IMR-90 (cell line): ENCODE measurements around the gene PRKN. TPM values are rescaled to one million over a fixed set of nuclear protein-coding genes. Genes with fewer than 3 reads are reported as not detected.

Experiments
- ATAC-seq: fragments of 200-7000 bp; cut with Tn5 transposase; 2 replicates; pipeline ENCODE4 v1.9.1; 2020; ENCODE audit warnings: low read depth, mild to moderate bottlenecking, moderate library complexity
- BruUV-seq: library from RNA; stranded (reverse); fragments of 400-500 nt; replicated peaks from 2 replicates; lab custom pipeline; 2021; lab: Mats Ljungman, UMichigan
- CTCF ChIA-PET: fragments of 300-600 bp; formaldehyde crosslinking; extraction: SDS; loops from one replicate; lab custom pipeline; 2021; ENCODE audit warnings: antibody characterized with exemption; lab: Yijun Ruan, JAX
- POLR2A ChIA-PET: fragments of 300-600 bp; sonication (Branson Sonifier 250); formaldehyde crosslinking; loops from one replicate; lab custom pipeline; 2022; ENCODE audit warnings: antibody characterized with exemption; ENCODE audit not compliant: unreplicated experiment; lab: Charles Lee
- DNase-seq: peaks from one replicate; pipeline ENCODE4 v3.0.0; 2013
- H2AFZ ChIP-seq: replicated peaks from 2 replicates; pipeline ENCODE3; 2013; ENCODE audit warnings: low read length, mild to moderate bottlenecking; ENCODE audit not compliant: poor library complexity
- H2AK5ac ChIP-seq: 2 replicates; pipeline ENCODE4 v1.6.1; 2013; ENCODE audit warnings: low read depth, low read length, inconsistent platforms
- H2AK9ac ChIP-seq: replicated peaks from 2 replicates; pipeline ENCODE3; 2013; ENCODE audit warnings: mild to moderate bottlenecking, low read depth, low read length, moderate library complexity; ENCODE audit not compliant: poor library complexity
- H2BK120ac ChIP-seq: 2 replicates; pipeline ENCODE4 v1.6.1; 2013; ENCODE audit warnings: low read depth, low read length, inconsistent platforms
- H2BK15ac ChIP-seq: 3 replicates; pipeline ENCODE4 v1.6.1; 2013; ENCODE audit warnings: low read depth, low read length, inconsistent platforms
- H2BK20ac ChIP-seq: 2 replicates; pipeline ENCODE4 v1.6.1; 2013; ENCODE audit warnings: low read depth, mild to moderate bottlenecking, inconsistent platforms, low read length, moderate library complexity
- H2BK5ac ChIP-seq: 2 replicates; pipeline ENCODE4 v1.6.1; 2013; ENCODE audit warnings: mild to moderate bottlenecking, low read depth, low read length, inconsistent platforms; ENCODE audit not compliant: poor library complexity, severe bottlenecking
- H3K14ac ChIP-seq: replicated peaks from 2 replicates; pipeline ENCODE4 v1.6.1; 2013; ENCODE audit warnings: low read depth, low read length, inconsistent platforms
- H3K18ac ChIP-seq: 2 replicates; pipeline ENCODE4 v1.6.1; 2013; ENCODE audit warnings: low read depth, low read length, control low read depth
- H3K23ac ChIP-seq: 2 replicates; pipeline ENCODE4 v1.6.1; 2013; ENCODE audit warnings: low read depth, low read length, inconsistent platforms
- H3K27ac ChIP-seq: 2 replicates; pipeline ENCODE4 v1.5.1; 2013; ENCODE audit warnings: mild to moderate bottlenecking, control low read depth, low read length; ENCODE audit not compliant: insufficient read depth
- H3K27me3 ChIP-seq: 2 replicates; pipeline ENCODE4 v1.6.1; 2013; ENCODE audit warnings: low read length; ENCODE audit not compliant: control insufficient read depth, insufficient read depth
- H3K36me3 ChIP-seq: 2 replicates; pipeline ENCODE4 v1.6.1; 2013; ENCODE audit warnings: low read length, mixed read lengths; ENCODE audit not compliant: control insufficient read depth, insufficient read depth
- H3K4ac ChIP-seq: 2 replicates; pipeline ENCODE4 v1.6.1; 2013; ENCODE audit warnings: low read depth, low read length, inconsistent platforms
- H3K4me1 ChIP-seq: 2 replicates; pipeline ENCODE4 v1.6.1; 2013; ENCODE audit warnings: low read length, mixed read lengths; ENCODE audit not compliant: control insufficient read depth, insufficient read depth
- H3K4me2 ChIP-seq: 2 replicates; pipeline ENCODE4 v1.6.1; 2013; ENCODE audit warnings: low read depth, mild to moderate bottlenecking, control low read depth, low read length, moderate library complexity
- H3K4me3 ChIP-seq: 2 replicates; pipeline ENCODE4 v1.5.1; 2013; ENCODE audit warnings: low read depth, mild to moderate bottlenecking, control low read depth, low read length, moderate library complexity; ENCODE audit not compliant: insufficient read depth
- H3K56ac ChIP-seq: 2 replicates; pipeline ENCODE4 v1.6.1; 2013; ENCODE audit warnings: low read length, inconsistent platforms; ENCODE audit not compliant: insufficient read depth; ENCODE audit errors: extremely low read depth
- H3K79me1 ChIP-seq, 2 experiments: 2 replicates each; pipeline ENCODE4 v1.6.1; 2013; ENCODE audit warnings: low read length in 2 of 2, inconsistent platforms in 1 of 2, low read depth in 1 of 2
- H3K9ac ChIP-seq: 2 replicates; pipeline ENCODE4 v1.6.1; 2013; ENCODE audit warnings: low read depth, low read length, control low read depth
- H3K9me1 ChIP-seq: 2 replicates; pipeline ENCODE4 v1.6.1; 2013; ENCODE audit warnings: low read length, inconsistent platforms; ENCODE audit not compliant: insufficient read depth
- H3K9me3 ChIP-seq: 2 replicates; pipeline ENCODE4 v1.6.1; 2013; ENCODE audit warnings: low read length; ENCODE audit not compliant: control insufficient read depth, insufficient read depth
- H4K20me1 ChIP-seq: 2 replicates; pipeline ENCODE4 v1.6.1; 2013; ENCODE audit warnings: low read length, inconsistent platforms; ENCODE audit not compliant: insufficient read depth
- H4K5ac ChIP-seq: 2 replicates; pipeline ENCODE4 v1.6.1; 2013; ENCODE audit warnings: mild to moderate bottlenecking, low read depth, low read length, control low read depth
- H4K8ac ChIP-seq, 2 experiments: 2 replicates each; pipeline ENCODE4 v1.6.1; 2013; ENCODE audit warnings: low read depth in 2 of 2, low read length in 2 of 2, control low read depth in 1 of 2, inconsistent platforms in 1 of 2
- H4K91ac ChIP-seq: 2 replicates; pipeline ENCODE4 v1.6.1; 2013; ENCODE audit warnings: low read depth, low read length, inconsistent platforms; ENCODE audit not compliant: insufficient read depth
- BHLHE40 ChIP-seq: fragments of 150-350 bp; IDR thresholded peaks from 2 replicates; pipeline ENCODE4 v1.6.1; 2016; ENCODE audit warnings: mild to moderate bottlenecking, low read depth, low read length
- CEBPB ChIP-seq: IDR thresholded peaks from 2 replicates; pipeline ENCODE4 v1.6.1; 2012; ENCODE audit warnings: low read depth, low read length, improper control_type of control experiment
- CHD1 ChIP-seq: IDR thresholded peaks from 2 replicates; pipeline ENCODE4 v1.6.1; 2012; ENCODE audit warnings: low read depth, low read length, improper control_type of control experiment
- FOS ChIP-seq: fragments of 150-350 bp; IDR thresholded peaks from 2 replicates; pipeline ENCODE4 v1.6.1; 2016; ENCODE audit warnings: low read depth, low read length
- MAFK ChIP-seq: IDR thresholded peaks from 2 replicates; pipeline ENCODE4 v1.6.1; 2012; ENCODE audit warnings: low read depth, low read length, improper control_type of control experiment
- MXI1 ChIP-seq: IDR thresholded peaks from 2 replicates; pipeline ENCODE4 v1.6.1; 2012; ENCODE audit warnings: low read depth, mild to moderate bottlenecking, low read length, moderate library complexity, borderline replicate concordance
- NFE2L2 ChIP-seq: fragments of 150-350 bp; IDR thresholded peaks from 2 replicates; pipeline ENCODE4 v1.6.1; 2016; ENCODE audit warnings: low read depth, mild to moderate bottlenecking, low read length
- POLR2A ChIP-seq: IDR thresholded peaks from 2 replicates; pipeline ENCODE4 v1.6.1; 2012; ENCODE audit warnings: mild to moderate bottlenecking, low read depth, low read length
- RAD21 ChIP-seq: IDR thresholded peaks from 2 replicates; pipeline ENCODE4 v1.6.1; 2012; ENCODE audit warnings: low read length, improper control_type of control experiment
- RCOR1 ChIP-seq: IDR thresholded peaks from 2 replicates; pipeline ENCODE4 v1.6.1; 2012; ENCODE audit warnings: mild to moderate bottlenecking, low read length, improper control_type of control experiment; ENCODE audit not compliant: insufficient replicate concordance
- SMC3 ChIP-seq: fragments of 150-350 bp; IDR thresholded peaks from 2 replicates; pipeline ENCODE4 v1.6.1; 2016; ENCODE audit warnings: low read depth, mild to moderate bottlenecking, antibody characterized with exemption, low read length, moderate library complexity
- WGBS, 2 experiments: methylation state at CpG; one replicate each; pipeline versions ENCODE4 v1.1.5 to v1.1.7; 2013; ENCODE audit warnings: missing lambda C conversion rate in 2 of 2; ENCODE audit not compliant: insufficient read length in 1 of 2; ENCODE audit errors: extremely low coverage in 2 of 2; 5-methylcytosine and 5-hydroxymethylcytosine counted together
- dilution Hi-C: fragments of 300-500 bp; cut with HindIII; formaldehyde crosslinking; loops from one replicate; pipeline ENCODE4 v1.14.3; 2018; ENCODE audit warnings: low sequenced_read_pairs; ENCODE audit not compliant: unreplicated experiment
- in situ Hi-C: fragments of 300-500 bp; cut with MboI; formaldehyde crosslinking; loops from 3 replicates; pipeline ENCODE4 v1.14.3; 2019; ENCODE audit warnings: low sequenced_read_pairs, inconsistent platforms, mixed read lengths
- intact Hi-C: fragments of 100-400 bp; cut with micrococcal nuclease; formaldehyde crosslinking; loops from 2 replicates; pipeline ENCODE4 v1.10.0; 2022
- polyA plus RNA-seq, 3 experiments: library from polyadenylated mRNA; depleted of rRNA; stranded (reverse); fragments of >200 nt; gene quantifications; 2 replicates each; pipeline ENCODE4 v1.2.3, GENCODE V29; 2012; ENCODE audit warnings: low replicate concordance in 1 of 3
- total RNA-seq: library from RNA; depleted of rRNA; stranded (reverse); fragments of >200 nt; gene quantifications from 2 replicates; pipeline ENCODE4 v1.2.3, GENCODE V29; 2012
- TF ChIP-seq, protein P1 (sequence below): fragments of 150-350 bp; IDR thresholded peaks from 2 replicates; pipeline ENCODE4 v1.6.1; 2016; ENCODE audit warnings: low read depth, mild to moderate bottlenecking, low read length, moderate library complexity, borderline replicate concordance
- TF ChIP-seq, protein P2 (sequence below): fragments of 150-350 bp; IDR thresholded peaks from 2 replicates; pipeline ENCODE4 v1.6.1; 2017; ENCODE audit warnings: mild to moderate bottlenecking, antibody characterized with exemption, low read length, low read depth

Gene PRKN
- total and polyA plus RNA-seq, 2 of the 4 experiments (the other 2 are of a cell fraction): 0.15 to 0.18 TPM

DNA sequence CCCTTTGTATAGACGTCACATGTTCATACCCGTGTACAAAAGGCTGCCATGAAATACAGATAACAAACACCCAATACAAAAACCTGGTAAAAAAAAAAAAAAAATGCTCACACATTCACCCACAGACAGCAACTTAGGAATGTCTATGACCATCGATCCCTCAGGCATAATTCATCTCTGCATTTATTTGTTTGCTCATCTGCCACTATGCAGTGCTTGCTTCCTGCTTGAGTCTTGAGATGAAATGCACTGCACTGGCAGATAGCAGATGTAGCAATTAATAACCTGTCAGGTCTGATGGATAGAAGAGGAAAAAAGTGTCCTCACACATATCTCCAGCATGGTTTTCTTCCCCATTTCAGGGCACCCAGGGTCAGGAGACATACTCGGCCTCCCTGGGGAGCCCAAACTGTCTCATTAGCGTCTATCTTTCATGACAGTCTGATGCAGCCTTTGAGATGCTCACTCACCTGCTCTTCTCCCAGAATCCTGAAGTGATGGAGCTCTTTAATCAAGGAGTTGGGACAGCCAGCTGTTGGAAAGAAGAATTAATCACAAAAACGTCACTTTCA lies 1158.6 kb downstream of the PRKN start:
- H2AFZ ChIP-seq: no peak overlapping the region
- H3K9me3 ChIP-seq: peaks cover 30% of the 10 kb centered on the region
- H2BK5ac ChIP-seq: no peak overlapping the region
- no peak overlapping the region for H3K4me3 ChIP-seq
- BruUV-seq: no TSS peak
- ChIA-PET CTCF (no interaction called here), POLR2A (no interaction called here)
- no peak overlapping the region for H3K56ac ChIP-seq
- H4K8ac ChIP-seq: no peak overlapping the region
- no peak overlapping the region for H3K4me2 ChIP-seq
- no peak overlapping the region for H2BK15ac ChIP-seq
- no peaks in the 10 kb centered on the region for H4K20me1 ChIP-seq
- H2BK20ac ChIP-seq: no peak overlapping the region
- dilution Hi-C loops (no loop called here), in situ Hi-C loops (no loop called here), intact Hi-C loops (no loop called here)
- no peaks in the 10 kb centered on the region for H3K36me3 ChIP-seq
- H3K9ac ChIP-seq: no peak overlapping the region
- no peak overlapping the region for H3K14ac ChIP-seq
- DNase-seq (no peak), ATAC-seq (no peak)
- H3K27ac ChIP-seq: no peak overlapping the region
- no peak overlapping the region for H3K18ac ChIP-seq
- no peak overlapping the region for H4K5ac ChIP-seq
- no peak overlapping the region for H2BK120ac ChIP-seq
- H3K27me3 ChIP-seq: no peaks in the 10 kb centered on the region
- H3K4me1 ChIP-seq: no peaks in the 10 kb centered on the region
- no peak overlapping the region for H2AK5ac ChIP-seq
- H2AK9ac ChIP-seq: no peak overlapping the region
- H3K4ac ChIP-seq: no peak overlapping the region
- TF ChIP-seq RCOR1 (no peak), SMC3 (no peak), MXI1 (no peak), RAD21 (no peak), BHLHE40 (no peak), MAFK (no peak), CEBPB (no peak), CHD1 (no peak), POLR2A (no peak), FOS (no peak), NFE2L2 (no peak)
- TF ChIP-seq, protein P1, sequence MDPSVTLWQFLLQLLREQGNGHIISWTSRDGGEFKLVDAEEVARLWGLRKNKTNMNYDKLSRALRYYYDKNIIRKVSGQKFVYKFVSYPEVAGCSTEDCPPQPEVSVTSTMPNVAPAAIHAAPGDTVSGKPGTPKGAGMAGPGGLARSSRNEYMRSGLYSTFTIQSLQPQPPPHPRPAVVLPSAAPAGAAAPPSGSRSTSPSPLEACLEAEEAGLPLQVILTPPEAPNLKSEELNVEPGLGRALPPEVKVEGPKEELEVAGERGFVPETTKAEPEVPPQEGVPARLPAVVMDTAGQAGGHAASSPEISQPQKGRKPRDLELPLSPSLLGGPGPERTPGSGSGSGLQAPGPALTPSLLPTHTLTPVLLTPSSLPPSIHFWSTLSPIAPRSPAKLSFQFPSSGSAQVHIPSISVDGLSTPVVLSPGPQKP: no peak
- TF ChIP-seq, protein P2, sequence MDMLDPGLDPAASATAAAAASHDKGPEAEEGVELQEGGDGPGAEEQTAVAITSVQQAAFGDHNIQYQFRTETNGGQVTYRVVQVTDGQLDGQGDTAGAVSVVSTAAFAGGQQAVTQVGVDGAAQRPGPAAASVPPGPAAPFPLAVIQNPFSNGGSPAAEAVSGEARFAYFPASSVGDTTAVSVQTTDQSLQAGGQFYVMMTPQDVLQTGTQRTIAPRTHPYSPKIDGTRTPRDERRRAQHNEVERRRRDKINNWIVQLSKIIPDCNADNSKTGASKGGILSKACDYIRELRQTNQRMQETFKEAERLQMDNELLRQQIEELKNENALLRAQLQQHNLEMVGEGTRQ: no peak
- H3K79me1 ChIP-seq: no peaks in the 10 kb centered on the region
- H3K9me1 ChIP-seq: no peaks in the 10 kb centered on the region
- no peak overlapping the region for H3K23ac ChIP-seq
- no CpG with 5 or more reads among the region's 6 CpGs for WGBS, 2 experiments
- H4K91ac ChIP-seq: no peak overlapping the region
